ENCODE data around the gene ADCY2.

Gene ADCY2

GRCh38 chr5:7753596-7753995, 357.7 kb downstream of the ADCY2 start:
- peaks cover 2% of the 10 kb centered on the region for H3K36me3 ChIP-seq (ENCODE audit: insufficient read depth, insufficient read length, low read length)
- no peak for DNase-seq (ENCODE audit: low read depth, low spot score)
- no peak overlapping the region for H3K4me3 ChIP-seq (ENCODE audit: insufficient read length, low read depth)
- H3K4me1 ChIP-seq (ENCODE audit: insufficient read depth, insufficient read length), result no peaks in the 10 kb centered on the region
- H3K9me3 ChIP-seq (ENCODE audit: insufficient read depth, low read length), result no peaks in the 10 kb centered on the region
- TF ChIP-seq ZNF274 (IDR thresholded peaks at IDR 0.05; ENCODE audit: low read depth, low read length), result no peak
- no peak for TF ChIP-seq YY1 (IDR thresholded peaks at IDR 0.05; ENCODE audit: insufficient read depth, insufficient read length)
- H3K27me3 ChIP-seq (ENCODE audit: insufficient read depth, insufficient read length), result no peaks in the 10 kb centered on the region
- no peak overlapping the region for H3K9ac ChIP-seq (ENCODE audit: insufficient read length, low read depth)

GRCh38 chr5:7754490-7754889, 358.6 kb downstream of the ADCY2 start:
- no peaks in the 10 kb centered on the region for H3K9me3 ChIP-seq (ENCODE audit: insufficient read depth, low read length)
- no peak for DNase-seq (ENCODE audit: low read depth, low spot score)
- H3K4me3 ChIP-seq (ENCODE audit: insufficient read length, low read depth), result no peak overlapping the region
- H3K27me3 ChIP-seq (ENCODE audit: insufficient read depth, insufficient read length), result no peaks in the 10 kb centered on the region
- TF ChIP-seq YY1 (IDR thresholded peaks at IDR 0.05; ENCODE audit: insufficient read depth, insufficient read length) (no peak), ZNF274 (IDR thresholded peaks at IDR 0.05; ENCODE audit: low read depth, low read length) (no peak), SUZ12 (IDR thresholded peaks at IDR 0.05; ENCODE audit: extremely low read depth, insufficient read depth, insufficient read length) (no peak)
- no peaks in the 10 kb centered on the region for H3K4me1 ChIP-seq (ENCODE audit: insufficient read depth, insufficient read length)
- peaks cover 2% of the 10 kb centered on the region for H3K36me3 ChIP-seq (ENCODE audit: insufficient read depth, insufficient read length, low read length)
- no peak overlapping the region for H3K9ac ChIP-seq (ENCODE audit: insufficient read length, low read depth)

- peak; percentile 42 for DNase-seq (ENCODE audit: low read depth, low spot score)
- Histone ChIP-seq H3K27me3 (ENCODE audit: insufficient read depth, insufficient read length) (no peaks in the 10 kb centered on the region), H3K4me3 (ENCODE audit: insufficient read length, low read depth) (no peak overlapping the region), H3K36me3 (ENCODE audit: insufficient read depth, insufficient read length, low read length) (peaks cover 2% of the 10 kb centered on the region), H3K4me1 (ENCODE audit: insufficient read depth, insufficient read length) (no peaks in the 10 kb centered on the region), H3K9me3 (ENCODE audit: insufficient read depth, low read length) (no peaks in the 10 kb centered on the region), H3K9ac (ENCODE audit: insufficient read length, low read depth) (no peak overlapping the region)
- TF ChIP-seq SUZ12 (IDR thresholded peaks at IDR 0.05; ENCODE audit: extremely low read depth, insufficient read depth, insufficient read length), result no peak
- TF ChIP-seq YY1 (IDR thresholded peaks at IDR 0.05; ENCODE audit: insufficient read depth, insufficient read length), result no peak
- no peak for TF ChIP-seq ZNF274 (IDR thresholded peaks at IDR 0.05; ENCODE audit: low read depth, low read length)
Observed at GRCh38 chr5:7754997-7755596, 359.2 kb downstream of the ADCY2 start.

GRCh38 chr5:7755958-7756357, 360.0 kb downstream of the ADCY2 start:
- Histone ChIP-seq H3K9ac (ENCODE audit: insufficient read length, low read depth) (no peak overlapping the region), H3K27me3 (ENCODE audit: insufficient read depth, insufficient read length) (no peaks in the 10 kb centered on the region), H3K36me3 (ENCODE audit: insufficient read depth, insufficient read length, low read length) (peaks cover 2% of the 10 kb centered on the region), H3K4me3 (ENCODE audit: insufficient read length, low read depth) (no peak overlapping the region), H3K9me3 (ENCODE audit: insufficient read depth, low read length) (no peaks in the 10 kb centered on the region), H3K4me1 (ENCODE audit: insufficient read depth, insufficient read length) (no peaks in the 10 kb centered on the region)
- no peak for DNase-seq (ENCODE audit: low read depth, low spot score)
- TF ChIP-seq ZNF274 (IDR thresholded peaks at IDR 0.05; ENCODE audit: low read depth, low read length), result no peak
- TF ChIP-seq SUZ12 (IDR thresholded peaks at IDR 0.05; ENCODE audit: extremely low read depth, insufficient read depth, insufficient read length), result no peak

GRCh38 chr5:7756453-7756852, 360.5 kb downstream of the ADCY2 start:
- DNase-seq (ENCODE audit: low read depth, low spot score), result no peak
- no peaks in the 10 kb centered on the region for H3K27me3 ChIP-seq (ENCODE audit: insufficient read depth, insufficient read length)
- no peaks in the 10 kb centered on the region for H3K4me1 ChIP-seq (ENCODE audit: insufficient read depth, insufficient read length)
- H3K36me3 ChIP-seq (ENCODE audit: insufficient read depth, insufficient read length, low read length), result peaks cover 2% of the 10 kb centered on the region
- no peak for TF ChIP-seq YY1 (IDR thresholded peaks at IDR 0.05; ENCODE audit: insufficient read depth, insufficient read length)
- no peak for TF ChIP-seq SUZ12 (IDR thresholded peaks at IDR 0.05; ENCODE audit: extremely low read depth, insufficient read depth, insufficient read length)
- TF ChIP-seq ZNF274 (IDR thresholded peaks at IDR 0.05; ENCODE audit: low read depth, low read length), result no peak
- no peak overlapping the region for H3K4me3 ChIP-seq (ENCODE audit: insufficient read length, low read depth)
- no peak overlapping the region for H3K9ac ChIP-seq (ENCODE audit: insufficient read length, low read depth)
- H3K9me3 ChIP-seq (ENCODE audit: insufficient read depth, low read length), result no peaks in the 10 kb centered on the region

GRCh38 chr5:7759257-7759871, 363.4 kb downstream of the ADCY2 start:
- H3K36me3 ChIP-seq (ENCODE audit: insufficient read depth, insufficient read length, low read length), result peaks cover 2% of the 10 kb centered on the region
- H3K9me3 ChIP-seq (ENCODE audit: insufficient read depth, low read length), result no peaks in the 10 kb centered on the region
- H3K4me1 ChIP-seq (ENCODE audit: insufficient read depth, insufficient read length), result no peaks in the 10 kb centered on the region
- no peaks in the 10 kb centered on the region for H3K27me3 ChIP-seq (ENCODE audit: insufficient read depth, insufficient read length)
- no peak overlapping the region for H3K4me3 ChIP-seq (ENCODE audit: insufficient read length, low read depth)
- no peak overlapping the region for H3K9ac ChIP-seq (ENCODE audit: insufficient read length, low read depth)
- TF ChIP-seq ZNF274 (IDR thresholded peaks at IDR 0.05; ENCODE audit: low read depth, low read length) (no peak), SUZ12 (IDR thresholded peaks at IDR 0.05; ENCODE audit: extremely low read depth, insufficient read depth, insufficient read length) (no peak), YY1 (IDR thresholded peaks at IDR 0.05; ENCODE audit: insufficient read depth, insufficient read length) (no peak)
- no peak for DNase-seq (ENCODE audit: low read depth, low spot score)

- TF ChIP-seq YY1 (IDR thresholded peaks at IDR 0.05; ENCODE audit: insufficient read depth, insufficient read length), result no peak
- TF ChIP-seq SUZ12 (IDR thresholded peaks at IDR 0.05; ENCODE audit: extremely low read depth, insufficient read depth, insufficient read length), result no peak
- TF ChIP-seq ZNF274 (IDR thresholded peaks at IDR 0.05; ENCODE audit: low read depth, low read length), result no peak
- no peaks in the 10 kb centered on the region for H3K9me3 ChIP-seq (ENCODE audit: insufficient read depth, low read length)
- peaks cover 2% of the 10 kb centered on the region for H3K36me3 ChIP-seq (ENCODE audit: insufficient read depth, insufficient read length, low read length)
- no peak overlapping the region for H3K4me3 ChIP-seq (ENCODE audit: insufficient read length, low read depth)
- H3K9ac ChIP-seq (ENCODE audit: insufficient read length, low read depth), result no peak overlapping the region
- no peaks in the 10 kb centered on the region for H3K27me3 ChIP-seq (ENCODE audit: insufficient read depth, insufficient read length)
- no peaks in the 10 kb centered on the region for H3K4me1 ChIP-seq (ENCODE audit: insufficient read depth, insufficient read length)
- no peak for DNase-seq (ENCODE audit: low read depth, low spot score)
Observed at GRCh38 chr5:7759951-7760580, 364.1 kb downstream of the ADCY2 start.
